HepG2 (cell line): ENCODE results near the gene LZTS2. TPM values are rescaled to one million over a fixed set of nuclear protein-coding genes. Genes with fewer than 3 reads are reported as not detected.

Experiments
- ATRX ChIP-seq: sonication (generic); formaldehyde crosslinking; IDR thresholded peaks from 2 replicates; pipeline ENCODE4 v1.4.0; 2020; ENCODE audit warnings: missing genetic modification reagents, borderline replicate concordance
- BRD4 ChIP-seq: sonication (generic); formaldehyde crosslinking; IDR thresholded peaks from 2 replicates; pipeline ENCODE4 v1.4.0; 2020; ENCODE audit warnings: missing genetic modification reagents
- FOXP1 ChIP-seq, 2 experiments: fragments of 450-650 bp in 1 of 2; IDR thresholded peaks; 2 replicates each; pipeline ENCODE4 v1.6.1; 2017 to 2018; ENCODE audit warnings: antibody characterized with exemption in 1 of 2
- KAT7 ChIP-seq: IDR thresholded peaks from 2 replicates; pipeline ENCODE4 v1.6.1; 2018; ENCODE audit warnings: borderline replicate concordance, missing compliant biosample characterization
- MYNN ChIP-seq: sonication (generic); formaldehyde crosslinking; IDR thresholded peaks from 2 replicates; pipeline ENCODE4 v1.4.0; 2020; ENCODE audit warnings: mild to moderate bottlenecking, low read depth, missing genetic modification reagents
- NR2C2 ChIP-seq: sonication (generic); formaldehyde crosslinking; IDR thresholded peaks from 2 replicates; pipeline ENCODE4 v1.4.0; 2020; ENCODE audit warnings: missing genetic modification reagents, mild to moderate bottlenecking, moderate library complexity, borderline replicate concordance
- POLR2AphosphoS5 ChIP-seq: IDR thresholded peaks from 2 replicates; pipeline ENCODE4 v1.6.1; 2012; ENCODE audit warnings: low read depth, low read length
- RFX1 ChIP-seq: fragments of 450-650 bp; IDR thresholded peaks from 2 replicates; pipeline ENCODE4 v1.6.1; 2017
- SMYD3 ChIP-seq: sonication (generic); formaldehyde crosslinking; IDR thresholded peaks from 2 replicates; pipeline ENCODE4 v1.8.1; 2023; ENCODE audit warnings: mild to moderate bottlenecking, missing genetic modification reagents
- SP1 ChIP-seq, 2 experiments: fragments of 450-650 bp in 1 of 2; sonication (generic) in 1 of 2; formaldehyde crosslinking in 1 of 2; IDR thresholded peaks; 2 replicates each; pipeline versions ENCODE4 v1.4.0 to v1.6.1; 2016 to 2020; ENCODE audit warnings: missing genetic modification reagents in 1 of 2
- SRSF1 ChIP-seq: fragments of 200-400 bp; formaldehyde crosslinking; optimal IDR thresholded peaks from 2 replicates; pipeline ENCODE3; 2017; ENCODE audit warnings: mild to moderate bottlenecking, low read depth, low read length, moderate library complexity
- TBL1XR1 ChIP-seq: fragments of 150-350 bp; IDR thresholded peaks from 2 replicates; pipeline ENCODE4 v1.6.1; 2014; ENCODE audit warnings: borderline replicate concordance, low read length; ENCODE audit not compliant: partially characterized antibody
- XBP1 ChIP-seq: sonication (generic); formaldehyde crosslinking; IDR thresholded peaks from 2 replicates; pipeline ENCODE4 v1.5.0; 2020; ENCODE audit warnings: missing genetic modification reagents
- YEATS2 ChIP-seq: sonication (generic); formaldehyde crosslinking; IDR thresholded peaks from 2 replicates; pipeline ENCODE4 v1.4.0; 2020; ENCODE audit warnings: missing genetic modification reagents, borderline replicate concordance
- ZBTB34 ChIP-seq: sonication (generic); formaldehyde crosslinking; IDR thresholded peaks from 2 replicates; pipeline ENCODE4 v1.8.0; 2022; ENCODE audit warnings: mild to moderate bottlenecking, missing genetic modification reagents
- ZBTB49 ChIP-seq: sonication (generic); formaldehyde crosslinking; IDR thresholded peaks from 2 replicates; pipeline ENCODE4 v1.4.0; 2020; ENCODE audit warnings: missing genetic modification reagents, borderline replicate concordance
- ZBTB8A ChIP-seq: sonication (generic); formaldehyde crosslinking; IDR thresholded peaks from 2 replicates; pipeline ENCODE4 v1.4.0; 2020; ENCODE audit warnings: mild to moderate bottlenecking, low read depth, missing genetic modification reagents, borderline replicate concordance
- ZGPAT ChIP-seq: IDR thresholded peaks from 2 replicates; pipeline ENCODE4 v1.6.1; 2016; ENCODE audit warnings: mild to moderate bottlenecking
- ZNF20 ChIP-seq: sonication (generic); formaldehyde crosslinking; IDR thresholded peaks from 2 replicates; pipeline ENCODE4 v1.4.0; 2020; ENCODE audit warnings: mild to moderate bottlenecking, moderate library complexity, missing genetic modification reagents
- ZNF503 ChIP-seq: sonication (generic); formaldehyde crosslinking; IDR thresholded peaks from 2 replicates; pipeline ENCODE4 v1.4.0; 2020; ENCODE audit warnings: missing genetic modification reagents
- ZNF572 ChIP-seq: sonication (generic); formaldehyde crosslinking; IDR thresholded peaks from 2 replicates; pipeline ENCODE4 v1.5.1; 2020; ENCODE audit warnings: mild to moderate bottlenecking, missing genetic modification reagents
- ZSCAN21 ChIP-seq: sonication (generic); formaldehyde crosslinking; IDR thresholded peaks from 2 replicates; pipeline ENCODE4 v1.8.0; 2022; ENCODE audit warnings: mild to moderate bottlenecking, missing genetic modification reagents, moderate library complexity, borderline replicate concordance
- polyA plus RNA-seq, 8 experiments: library from polyadenylated mRNA; depleted of rRNA in 3 of 8; stranded (reverse) in 7 of 8; unstranded in 1 of 8; fragments of >200 nt; fragmentation: Illumina TruSeq in 4 of 8; extraction: Trizol in 4 of 8; gene quantifications; 2 replicates each; pipeline versions ENCODE4 v1.2.1 to v1.2.3, GENCODE V29; 2011 to 2016; ENCODE audit warnings: low read depth in 4 of 8, missing spikeins in 1 of 8, mixed read lengths in 1 of 8; ENCODE audit not compliant: insufficient read depth in 1 of 8
- total RNA-seq, 5 experiments: library from RNA; depleted of rRNA; stranded (reverse); fragments of >200 nt; fragmentation: Illumina TruSeq; extraction: Trizol; gene quantifications; 2 replicates each; pipeline ENCODE4 v1.2.3, GENCODE V29; 2016; ENCODE audit warnings: low read depth in 1 of 5

LZTS2 gene
- total and polyA plus RNA-seq, 2 of the 13 experiments (the other 11 are each of a cell fraction or from before 2014, with no cell fraction given), result 43.6 to 65.6 TPM

GRCh38 chr10:100997360-100998182, 2.0 kb upstream of the LZTS2 start (continued):
- TF ChIP-seq ZBTB34 (no peak), ZNF503 (CRISPR knock-in tag) (0 out of 2 replicates have a peak, but pooled peaks have one; percentile 54), ZGPAT (CRISPR knock-in tag) (peak; percentile 30; the same call in 1 of the 2 replicates), SRSF1 (peak; percentile 84), POLR2AphosphoS5 (no peak; the same call in 1 of the 2 replicates), ZSCAN21 (CRISPR knock-in tag) (no peak), BRD4 (CRISPR knock-in tag) (0 out of 2 replicates have a peak, but pooled peaks have one; percentile 33), YEATS2 (CRISPR knock-in tag) (0 out of 2 replicates have a peak, but pooled peaks have one; percentile 41), KAT7 (CRISPR knock-in tag) (0 out of 2 replicates have a peak, but pooled peaks have one; percentile 66), ZBTB49 (no peak), RFX1 (no peak), NR2C2 (no peak; the same call in 1 of the 2 replicates), SP1 (IDR thresholded peaks at IDR 0.05) (no peak), SP1 (CRISPR knock-in tag; IDR thresholded peaks at IDR 0.05) (peak; percentile 14; the same call in 1 of the 2 replicates), MYNN (CRISPR knock-in tag) (no peak; the same call in 1 of the 2 replicates), ZNF572 (no peak), ATRX (CRISPR knock-in tag) (no peak), XBP1 (CRISPR knock-in tag) (no peak), TBL1XR1 (no peak), ZBTB8A (CRISPR knock-in tag) (no peak), ZNF20 (CRISPR knock-in tag) (no peak), SMYD3 (CRISPR knock-in tag) (no peak), FOXP1 (IDR thresholded peaks at IDR 0.05) (no peak), FOXP1 (CRISPR knock-in tag; IDR thresholded peaks at IDR 0.05) (peak; percentile 31; the same call in 1 of the 2 replicates)
